ENCODE measurements around the gene POF1B. TPM values are rescaled to one million over a fixed set of nuclear protein-coding genes. Genes with fewer than 3 reads are reported as not detected.
"Not testable (repeated sequence)": the region's sequence is repeated elsewhere in the genome, so short reads cannot be mapped to it uniquely, and the experiment has no call there.

Gene POF1B
- under 1 TPM in 1 of 2 donors, not detected in 1; 0.09 TPM for total RNA-seq

GRCh38 chrX:85379174-85379907 is at the start of gene POF1B:
POF1B (minus strand) TSS chrX:85379665; CDS start chrX:85379454, 211 bp downstream.
- no peaks in the 10 kb centered on the region for H3K36me3 Mint-ChIP-seq
- no peak within 1 kb of the TSS for H3K27ac Mint-ChIP-seq
- DNase-seq (ENCODE audit: low spot score in 2 of 2): no peak

GRCh38 chrX:85429066-85429465 is 49.6 kb upstream of the POF1B start:
- Mint-ChIP-seq H3K27ac (no peak overlapping the region), H3K36me3 (peaks cover 0 to 5% of the 10 kb centered on the region in 2 donors), H3K9me3 (peaks cover 4 to 9% of the 10 kb centered on the region in 2 donors)
- DNase-seq (ENCODE audit: low spot score in 2 of 2) (no peak), ATAC-seq (no peak)

More at GRCh38 chrX:85379174-85379907, at the start of gene POF1B:
- no peaks in the 10 kb centered on the region for H3K9me3 Mint-ChIP-seq
- no peak for ATAC-seq

GRCh38 chrX:85419293-85419692 is 39.8 kb upstream of the POF1B start:
- H3K36me3 Mint-ChIP-seq: no peaks in the 10 kb centered on the region

GRCh38 chrX:85391878-85392238 is 12.4 kb upstream of the POF1B start:
- DNase-seq (ENCODE audit: low spot score in 2 of 2) (no peak), ATAC-seq (no peak)
- H3K9me3 Mint-ChIP-seq: peaks cover 7 to 8% of the 10 kb centered on the region in 2 donors
- H3K36me3 Mint-ChIP-seq: no peaks in the 10 kb centered on the region
- no peak overlapping the region for H3K27ac Mint-ChIP-seq

More at GRCh38 chrX:85419293-85419692, 39.8 kb upstream of the POF1B start:
- Mint-ChIP-seq H3K27ac (no peak overlapping the region), H3K9me3 (peaks cover 6 to 13% of the 10 kb centered on the region in 2 donors)
- DNase-seq (ENCODE audit: low spot score in 2 of 2): no peak
- ATAC-seq: no peak

- Mint-ChIP-seq H3K36me3 (no peaks in the 10 kb centered on the region), H3K9me3 (peaks cover 7 to 8% of the 10 kb centered on the region in 2 donors), H3K27ac (no peak overlapping the region)
- ATAC-seq (no peak), DNase-seq (ENCODE audit: low spot score in 2 of 2) (no peak)
Measured at GRCh38 chrX:85391185-85391877, 11.9 kb upstream of the POF1B start.

GRCh38 chrX:85381602-85382001 is 2.1 kb upstream of the POF1B start:
- no peaks in the 10 kb centered on the region for H3K9me3 Mint-ChIP-seq
- H3K27ac Mint-ChIP-seq: no peak overlapping the region
- ATAC-seq (no peak), DNase-seq (ENCODE audit: low spot score in 2 of 2) (no peak)
- no peaks in the 10 kb centered on the region for H3K36me3 Mint-ChIP-seq

GRCh38 chrX:85378461-85378860 is 1.0 kb downstream of the POF1B start:
- ATAC-seq (no peak), DNase-seq (ENCODE audit: low spot score in 2 of 2) (no peak)
- Mint-ChIP-seq H3K9me3 (no peaks in the 10 kb centered on the region), H3K36me3 (no peaks in the 10 kb centered on the region), H3K27ac (no peak overlapping the region)

- DNase-seq (ENCODE audit: low spot score in 2 of 2) (no peak), ATAC-seq (no peak)
- Mint-ChIP-seq H3K9me3 (no peaks in the 10 kb centered on the region), H3K36me3 (no peaks in the 10 kb centered on the region), H3K27ac (no peak overlapping the region)
Measured at GRCh38 chrX:85375333-85375738, 4.1 kb downstream of the POF1B start.

GRCh38 chrX:85365370-85365995 is 14.0 kb downstream of the POF1B start:
- H3K9me3 Mint-ChIP-seq: no peaks in the 10 kb centered on the region
- H3K27ac Mint-ChIP-seq: no peak overlapping the region
- no peak for DNase-seq (ENCODE audit: low spot score in 2 of 2)
- H3K36me3 Mint-ChIP-seq: no peaks in the 10 kb centered on the region
- no peak for ATAC-seq

GRCh38 chrX:85359051-85359450 is 20.4 kb downstream of the POF1B start:
- ATAC-seq: no peak

GRCh38 chrX:85345523-85345922 is 33.9 kb downstream of the POF1B start:
- Mint-ChIP-seq H3K27ac (no peak overlapping the region), H3K36me3 (no peaks in the 10 kb centered on the region), H3K9me3 (no peaks in the 10 kb centered on the region)
- ATAC-seq (no peak), DNase-seq (ENCODE audit: low spot score in 2 of 2) (no peak)

More at GRCh38 chrX:85359051-85359450, 20.4 kb downstream of the POF1B start:
- DNase-seq (ENCODE audit: low spot score in 2 of 2): no peak
- Mint-ChIP-seq H3K36me3 (no peaks in the 10 kb centered on the region), H3K9me3 (peaks cover 0 to 6% of the 10 kb centered on the region in 2 donors), H3K27ac (no peak overlapping the region)

- H3K9me3 Mint-ChIP-seq: peaks cover 0 to 13% of the 10 kb centered on the region in 2 donors
- no peaks in the 10 kb centered on the region for H3K36me3 Mint-ChIP-seq
- ATAC-seq (no peak), DNase-seq (ENCODE audit: low spot score in 2 of 2) (no peak)
- H3K27ac Mint-ChIP-seq: no peak overlapping the region
Measured at GRCh38 chrX:85327060-85327333, 52.5 kb downstream of the POF1B start.

- DNase-seq (ENCODE audit: low spot score in 2 of 2) (no peak), ATAC-seq (no peak)
- peaks cover 0 to 13% of the 10 kb centered on the region in 2 donors for H3K9me3 Mint-ChIP-seq
- no peak overlapping the region for H3K27ac Mint-ChIP-seq
- H3K36me3 Mint-ChIP-seq: no peaks in the 10 kb centered on the region
Measured at GRCh38 chrX:85326234-85327059, 53.0 kb downstream of the POF1B start.

GRCh38 chrX:85311348-85311747 is 68.1 kb downstream of the POF1B start:
- not testable (repeated sequence) for ATAC-seq; H3K9me3 Mint-ChIP-seq; H3K36me3 Mint-ChIP-seq; DNase-seq (ENCODE audit: low spot score in 2 of 2); H3K27ac Mint-ChIP-seq

GRCh38 chrX:85309717-85310116 is 69.7 kb downstream of the POF1B start:
- H3K27ac Mint-ChIP-seq: no peak overlapping the region
- no peaks in the 10 kb centered on the region for H3K36me3 Mint-ChIP-seq
- H3K9me3 Mint-ChIP-seq: no peaks in the 10 kb centered on the region
- no peak for DNase-seq (ENCODE audit: low spot score in 2 of 2)
- no peak for ATAC-seq

- H3K27ac Mint-ChIP-seq: no peak overlapping the region
- no peak for DNase-seq (ENCODE audit: low spot score in 2 of 2)
- H3K36me3 Mint-ChIP-seq: no peaks in the 10 kb centered on the region
- no peak for ATAC-seq
- H3K9me3 Mint-ChIP-seq: no peaks in the 10 kb centered on the region
Measured at GRCh38 chrX:85303544-85303943, 75.9 kb downstream of the POF1B start.

Measured in activated naive CD4-positive, alpha-beta T cell treated with anti-CD3 and anti-CD28 coated beads, Interleukin-2, amount 50 U/mL, for 72 hours (primary cell).